OCI-LY3 (cell line): Measurements from ENCODE around the gene IRX4.

ENCODE experiments used
- EZH2phosphoT487 ChIP-seq: fragments of 200-600 bp; shearing (Covaris generic); IDR thresholded peaks from 2 replicates; pipeline ENCODE4 v1.6.1; 2018; ENCODE audit warnings: antibody characterized with exemption, mixed run types, low read depth
- TF ChIP-seq, protein P1 (sequence below): fragments of 200-600, 300-600 bp; sonication (generic); IDR thresholded peaks from 2 replicates; pipeline ENCODE4 v1.5.1; 2014; ENCODE audit warnings: antibody characterized with exemption, low read length, low read depth

DNA sequence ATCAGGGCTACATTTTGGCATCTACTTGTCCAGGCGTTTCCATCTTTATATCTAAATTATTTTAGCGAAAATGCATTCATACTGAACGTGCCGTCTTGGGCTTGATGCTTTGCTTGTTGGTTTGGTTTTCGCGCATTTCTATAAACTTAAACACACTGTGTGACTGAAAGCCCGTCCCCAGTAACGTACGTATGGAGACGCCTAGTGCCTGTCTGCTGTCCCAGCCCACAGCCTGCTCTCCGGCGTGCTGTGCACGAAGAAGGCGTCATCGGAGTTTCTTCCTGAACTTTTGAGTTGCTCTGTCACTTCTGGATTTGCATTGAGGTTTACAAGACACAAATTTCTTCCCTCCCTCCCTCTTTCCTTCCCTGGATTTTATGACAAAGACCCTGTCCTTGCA, 40.6 kb upstream of the IRX4 start:
- TF ChIP-seq, protein P1, sequence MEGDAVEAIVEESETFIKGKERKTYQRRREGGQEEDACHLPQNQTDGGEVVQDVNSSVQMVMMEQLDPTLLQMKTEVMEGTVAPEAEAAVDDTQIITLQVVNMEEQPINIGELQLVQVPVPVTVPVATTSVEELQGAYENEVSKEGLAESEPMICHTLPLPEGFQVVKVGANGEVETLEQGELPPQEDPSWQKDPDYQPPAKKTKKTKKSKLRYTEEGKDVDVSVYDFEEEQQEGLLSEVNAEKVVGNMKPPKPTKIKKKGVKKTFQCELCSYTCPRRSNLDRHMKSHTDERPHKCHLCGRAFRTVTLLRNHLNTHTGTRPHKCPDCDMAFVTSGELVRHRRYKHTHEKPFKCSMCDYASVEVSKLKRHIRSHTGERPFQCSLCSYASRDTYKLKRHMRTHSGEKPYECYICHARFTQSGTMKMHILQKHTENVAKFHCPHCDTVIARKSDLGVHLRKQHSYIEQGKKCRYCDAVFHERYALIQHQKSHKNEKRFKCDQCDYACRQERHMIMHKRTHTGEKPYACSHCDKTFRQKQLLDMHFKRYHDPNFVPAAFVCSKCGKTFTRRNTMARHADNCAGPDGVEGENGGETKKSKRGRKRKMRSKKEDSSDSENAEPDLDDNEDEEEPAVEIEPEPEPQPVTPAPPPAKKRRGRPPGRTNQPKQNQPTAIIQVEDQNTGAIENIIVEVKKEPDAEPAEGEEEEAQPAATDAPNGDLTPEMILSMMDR = no peak
- no peak for TF ChIP-seq EZH2phosphoT487
